ENCODE data around the gene KRTAP10-6.
"Not testable (repeated sequence)": the region's sequence is repeated elsewhere in the genome, so short reads cannot be mapped to it uniquely, and the experiment has no call there.

Gene KRTAP10-6

DNA sequence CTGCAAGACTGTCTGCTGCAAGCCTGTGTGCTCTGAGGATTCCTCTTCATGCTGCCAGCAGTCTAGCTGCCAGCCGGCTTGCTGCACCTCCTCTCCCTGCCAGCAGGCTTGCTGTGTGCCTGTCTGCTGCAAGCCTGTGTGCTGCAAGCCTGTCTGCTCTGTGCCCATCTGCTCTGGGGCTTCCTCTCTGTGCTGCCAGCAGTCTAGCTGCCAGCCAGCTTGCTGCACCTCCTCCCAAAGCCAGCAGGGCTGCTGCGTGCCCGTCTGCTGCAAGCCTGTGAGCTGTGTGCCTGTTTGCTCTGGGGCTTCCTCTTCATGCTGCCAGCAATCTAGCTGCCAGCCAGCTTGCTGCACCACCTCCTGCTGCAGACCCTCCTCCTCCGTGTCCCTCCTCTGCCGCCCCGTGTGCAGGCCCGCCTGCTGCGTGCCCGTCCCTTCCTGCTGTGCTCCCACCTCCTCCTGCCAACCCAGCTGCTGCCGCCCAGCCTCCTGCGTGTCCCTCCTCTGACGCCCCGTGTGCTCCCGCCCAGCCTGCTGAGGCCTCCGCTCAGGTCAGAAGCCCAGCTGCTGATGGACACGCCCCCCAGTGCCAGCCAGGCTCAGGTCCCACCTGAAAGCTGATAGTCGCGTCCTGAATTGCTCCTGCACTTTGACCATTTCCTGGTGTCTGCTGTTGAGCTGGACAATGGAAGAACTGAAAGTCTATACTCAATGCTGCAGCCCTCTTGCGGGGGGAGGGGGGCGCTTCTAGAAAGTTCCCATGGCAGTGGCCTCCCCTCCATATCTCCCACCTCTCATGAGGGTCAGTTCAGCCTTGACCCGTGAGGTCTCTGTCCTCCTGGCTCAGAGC, 17.6 kb downstream of the KRTAP10-6 start:
- H3K4me2 ChIP-seq (ENCODE audit: low read length), result no peak overlapping the region
- H3K27ac ChIP-seq, result no peak overlapping the region
- TF ChIP-seq, protein P1, sequence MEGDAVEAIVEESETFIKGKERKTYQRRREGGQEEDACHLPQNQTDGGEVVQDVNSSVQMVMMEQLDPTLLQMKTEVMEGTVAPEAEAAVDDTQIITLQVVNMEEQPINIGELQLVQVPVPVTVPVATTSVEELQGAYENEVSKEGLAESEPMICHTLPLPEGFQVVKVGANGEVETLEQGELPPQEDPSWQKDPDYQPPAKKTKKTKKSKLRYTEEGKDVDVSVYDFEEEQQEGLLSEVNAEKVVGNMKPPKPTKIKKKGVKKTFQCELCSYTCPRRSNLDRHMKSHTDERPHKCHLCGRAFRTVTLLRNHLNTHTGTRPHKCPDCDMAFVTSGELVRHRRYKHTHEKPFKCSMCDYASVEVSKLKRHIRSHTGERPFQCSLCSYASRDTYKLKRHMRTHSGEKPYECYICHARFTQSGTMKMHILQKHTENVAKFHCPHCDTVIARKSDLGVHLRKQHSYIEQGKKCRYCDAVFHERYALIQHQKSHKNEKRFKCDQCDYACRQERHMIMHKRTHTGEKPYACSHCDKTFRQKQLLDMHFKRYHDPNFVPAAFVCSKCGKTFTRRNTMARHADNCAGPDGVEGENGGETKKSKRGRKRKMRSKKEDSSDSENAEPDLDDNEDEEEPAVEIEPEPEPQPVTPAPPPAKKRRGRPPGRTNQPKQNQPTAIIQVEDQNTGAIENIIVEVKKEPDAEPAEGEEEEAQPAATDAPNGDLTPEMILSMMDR (IDR thresholded peaks at IDR 0.05), result no peak
- H3K36me3 ChIP-seq (ENCODE audit: control insufficient read depth, insufficient read depth, low read length), result no peaks in the 10 kb centered on the region
- H3K9me3 ChIP-seq (ENCODE audit: control insufficient read depth, low read length), result no peaks in the 10 kb centered on the region
- no peak overlapping the region for H2AFZ ChIP-seq
- H3K9ac ChIP-seq, result no peak overlapping the region
- no peaks in the 10 kb centered on the region for H3K79me2 ChIP-seq
- H3K4me1 ChIP-seq, result no peaks in the 10 kb centered on the region
- H3K4me3 ChIP-seq (ENCODE audit: low read depth, low read length), result no peak overlapping the region
- H3K27me3 ChIP-seq (ENCODE audit: control insufficient read depth, insufficient read depth, low read length), result no peaks in the 10 kb centered on the region

DNA sequence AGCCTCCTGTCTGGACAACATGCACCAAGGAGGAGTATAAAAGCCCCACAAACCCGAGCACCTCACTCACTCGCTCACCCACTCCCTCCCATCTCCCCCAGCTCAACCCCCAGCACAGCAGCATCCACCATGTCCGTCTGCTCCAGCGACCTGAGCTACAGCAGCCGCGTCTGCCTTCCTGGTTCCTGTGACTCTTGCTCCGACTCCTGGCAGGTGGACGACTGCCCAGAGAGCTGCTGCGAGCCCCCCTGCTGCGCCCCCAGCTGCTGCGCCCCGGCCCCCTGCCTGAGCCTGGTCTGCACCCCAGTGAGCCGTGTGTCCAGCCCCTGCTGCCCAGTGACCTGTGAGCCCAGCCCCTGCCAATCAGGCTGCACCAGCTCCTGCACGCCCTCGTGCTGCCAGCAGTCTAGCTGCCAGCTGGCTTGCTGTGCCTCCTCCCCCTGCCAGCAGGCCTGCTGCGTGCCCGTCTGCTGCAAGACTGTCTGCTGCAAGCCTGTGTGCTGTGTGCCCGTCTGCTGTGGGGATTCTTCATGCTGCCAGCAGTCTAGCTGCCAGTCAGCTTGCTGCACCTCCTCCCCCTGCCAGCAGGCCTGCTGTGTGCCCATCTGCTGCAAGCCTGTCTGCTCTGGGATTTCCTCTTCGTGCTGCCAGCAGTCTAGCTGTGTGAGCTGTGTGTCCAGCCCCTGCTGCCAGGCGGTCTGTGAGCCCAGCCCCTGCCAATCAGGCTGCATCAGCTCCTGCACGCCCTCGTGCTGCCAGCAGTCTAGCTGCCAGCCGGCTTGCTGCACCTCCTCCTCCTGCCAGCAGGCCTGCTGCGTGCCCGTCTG, 18.5 kb downstream of the KRTAP10-6 start, which contains the start of gene KRTAP10-4:
Gene KRTAP10-4, plus strand, starts transcription at position 100 of the 827 bp plus-strand sequence. Its CDS starts 30 bp downstream, at position 130.
- not testable (repeated sequence) for H3K4me2 ChIP-seq (ENCODE audit: low read length); H3K27me3 ChIP-seq (ENCODE audit: control insufficient read depth, insufficient read depth, low read length); H3K9me3 ChIP-seq (ENCODE audit: control insufficient read depth, low read length); H3K27ac ChIP-seq; H3K4me1 ChIP-seq; H3K4me3 ChIP-seq (ENCODE audit: low read depth, low read length); H3K9ac ChIP-seq; H3K79me2 ChIP-seq; H3K36me3 ChIP-seq (ENCODE audit: control insufficient read depth, insufficient read depth, low read length); H2AFZ ChIP-seq

DNA sequence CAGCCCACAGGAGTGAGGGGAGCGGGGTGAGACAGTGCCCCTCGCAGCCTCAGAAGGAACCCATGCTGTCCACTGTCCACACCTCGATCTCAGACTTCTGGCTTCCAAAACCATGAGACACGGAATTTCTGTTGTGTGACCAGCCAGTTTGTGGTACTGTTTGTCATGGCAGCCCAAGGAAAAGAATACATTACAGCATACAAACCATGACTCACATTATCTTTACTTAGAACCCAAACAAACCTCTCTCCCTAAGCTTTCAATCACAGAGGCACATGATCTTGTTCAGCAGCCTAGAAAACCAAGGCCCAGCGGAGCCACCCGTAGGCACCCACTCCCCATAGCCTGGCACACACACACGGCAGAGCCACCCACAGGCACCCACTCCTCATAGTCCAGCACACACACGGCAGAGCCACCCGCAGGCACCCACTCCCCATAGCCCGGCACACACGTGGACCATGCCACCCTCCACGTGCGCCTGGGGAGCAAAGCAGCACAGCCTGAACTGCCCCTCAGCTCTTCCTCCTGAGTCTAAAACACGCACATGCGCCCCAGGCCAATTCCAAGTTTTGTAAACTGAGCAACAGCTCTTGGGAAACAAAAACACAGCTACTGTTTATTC, 19.2 kb downstream of the KRTAP10-6 start:
- Histone ChIP-seq H3K4me2 (ENCODE audit: low read length) (no peak overlapping the region), H3K36me3 (ENCODE audit: control insufficient read depth, insufficient read depth, low read length) (no peaks in the 10 kb centered on the region), H3K4me1 (no peaks in the 10 kb centered on the region), H3K27ac (no peak overlapping the region), H3K4me3 (ENCODE audit: low read depth, low read length) (no peak overlapping the region), H3K79me2 (no peaks in the 10 kb centered on the region), H3K9me3 (ENCODE audit: control insufficient read depth, low read length) (no peaks in the 10 kb centered on the region), H3K9ac (no peak overlapping the region), H2AFZ (no peak overlapping the region), H3K27me3 (ENCODE audit: control insufficient read depth, insufficient read depth, low read length) (no peaks in the 10 kb centered on the region)
- TF ChIP-seq, protein P1 (IDR thresholded peaks at IDR 0.05), result no peak

DNA sequence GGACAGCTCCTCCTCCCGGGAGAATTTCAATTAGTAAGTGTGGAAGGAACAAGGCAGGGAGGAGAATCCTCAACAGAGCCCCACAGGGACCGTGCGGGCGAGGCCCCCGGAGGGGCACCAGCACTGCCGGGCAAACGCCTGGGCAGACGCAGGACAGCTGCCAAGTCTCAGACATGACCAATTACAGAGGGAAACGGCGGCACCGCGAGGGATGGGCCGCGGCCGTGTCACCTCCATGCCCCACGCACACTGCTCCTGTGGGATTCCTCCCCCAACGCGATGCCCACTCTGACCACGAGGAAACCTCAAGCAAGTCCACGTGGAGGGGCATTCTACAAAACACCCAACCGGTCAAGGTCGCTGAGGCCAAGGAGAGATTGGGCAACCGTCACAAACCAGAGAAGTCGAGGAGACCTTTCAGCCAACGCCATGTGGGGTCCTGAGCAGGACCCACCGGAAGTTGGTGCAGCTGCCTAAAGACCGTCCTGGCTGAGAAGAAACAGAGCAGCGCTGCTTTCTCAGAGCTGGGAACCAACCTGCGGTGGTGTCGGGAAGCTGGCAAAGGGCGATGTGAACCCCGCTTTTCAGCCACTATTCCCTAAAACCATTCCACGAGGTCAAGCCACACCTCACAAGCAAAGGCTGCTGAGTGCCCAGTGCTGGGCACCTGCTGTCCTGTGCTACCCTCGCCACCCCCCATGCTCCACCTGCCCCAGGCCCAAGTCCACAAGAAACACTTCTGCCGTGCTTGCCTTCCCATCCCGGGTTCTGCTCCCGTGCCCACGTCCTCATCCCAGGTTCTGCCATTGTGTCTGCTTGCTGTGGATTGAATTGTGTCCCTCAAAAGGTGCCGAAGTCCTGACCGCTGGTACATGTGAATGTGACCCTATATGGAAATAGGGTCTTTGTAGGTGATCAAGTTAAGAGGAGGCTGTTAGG, 20.2 kb downstream of the KRTAP10-6 start:
- no peak overlapping the region for H3K27ac ChIP-seq
- TF ChIP-seq, protein P1 (IDR thresholded peaks at IDR 0.05), result no peak
- H3K4me2 ChIP-seq (ENCODE audit: low read length), result no peak overlapping the region
- no peaks in the 10 kb centered on the region for H3K9me3 ChIP-seq (ENCODE audit: control insufficient read depth, low read length)
- no peak overlapping the region for H3K4me3 ChIP-seq (ENCODE audit: low read depth, low read length)
- H2AFZ ChIP-seq, result no peak overlapping the region
- H3K9ac ChIP-seq, result no peak overlapping the region
- H3K27me3 ChIP-seq (ENCODE audit: control insufficient read depth, insufficient read depth, low read length), result no peaks in the 10 kb centered on the region
- no peaks in the 10 kb centered on the region for H3K4me1 ChIP-seq
- no peaks in the 10 kb centered on the region for H3K36me3 ChIP-seq (ENCODE audit: control insufficient read depth, insufficient read depth, low read length)
- no peaks in the 10 kb centered on the region for H3K79me2 ChIP-seq

Data from parathyroid adenoma (tissue), 2 donors.